Left kidney (tissue), 2 donors: ENCODE data around the gene ATE1. TPM values are rescaled to one million over a fixed set of nuclear protein-coding genes. Genes with fewer than 3 reads are reported as not detected.

ENCODE experiments used
- DNase-seq: peaks from one replicate; pipeline ENCODE4 v3.0.0-alpha.2; 2013
- polyA plus RNA-seq: library from polyadenylated mRNA; unstranded; fragments of 120-200 nt; gene quantifications from one replicate; pipeline ENCODE4 v1.2.1, GENCODE V29; 2013; ENCODE audit not compliant: insufficient read length

The ATE1 gene
- polyA plus RNA-seq, 1 donor = 38.7 TPM

DNA sequence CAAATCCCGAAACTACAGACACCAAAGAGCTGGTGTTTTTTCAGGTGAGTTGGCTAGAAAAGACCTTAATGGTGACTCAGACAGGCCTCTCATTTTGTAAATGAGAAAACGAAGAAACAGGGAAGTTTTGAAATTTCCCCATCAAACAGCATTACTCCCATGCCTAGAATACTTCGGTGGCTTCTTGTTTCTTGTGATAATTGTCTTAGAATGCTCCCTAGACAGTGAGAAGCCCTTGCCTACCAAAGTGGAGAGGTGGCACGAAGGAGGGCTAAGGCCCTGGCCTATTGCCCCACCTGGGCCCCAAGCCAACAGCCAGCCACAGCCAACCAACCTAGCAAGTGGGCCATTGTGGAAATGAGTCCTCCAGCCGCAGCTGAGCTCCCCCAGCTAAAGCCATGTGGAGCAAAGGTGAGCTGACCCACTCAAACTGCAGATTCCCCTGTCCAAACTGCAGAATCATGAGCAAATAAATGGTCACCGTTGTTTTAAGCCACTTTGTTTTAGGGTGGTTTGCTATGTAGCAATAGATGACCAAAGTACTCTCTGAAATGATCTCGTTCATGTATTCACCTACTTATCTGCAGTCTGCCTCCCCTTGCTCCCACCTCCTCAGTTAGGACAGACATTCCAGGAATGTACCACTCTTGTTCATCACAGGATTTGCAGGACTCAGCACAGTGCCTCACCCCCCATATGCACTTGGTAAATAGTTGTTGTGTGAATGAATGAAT is 231.9 kb downstream of the ATE1 start:
- no peak for DNase-seq

DNA sequence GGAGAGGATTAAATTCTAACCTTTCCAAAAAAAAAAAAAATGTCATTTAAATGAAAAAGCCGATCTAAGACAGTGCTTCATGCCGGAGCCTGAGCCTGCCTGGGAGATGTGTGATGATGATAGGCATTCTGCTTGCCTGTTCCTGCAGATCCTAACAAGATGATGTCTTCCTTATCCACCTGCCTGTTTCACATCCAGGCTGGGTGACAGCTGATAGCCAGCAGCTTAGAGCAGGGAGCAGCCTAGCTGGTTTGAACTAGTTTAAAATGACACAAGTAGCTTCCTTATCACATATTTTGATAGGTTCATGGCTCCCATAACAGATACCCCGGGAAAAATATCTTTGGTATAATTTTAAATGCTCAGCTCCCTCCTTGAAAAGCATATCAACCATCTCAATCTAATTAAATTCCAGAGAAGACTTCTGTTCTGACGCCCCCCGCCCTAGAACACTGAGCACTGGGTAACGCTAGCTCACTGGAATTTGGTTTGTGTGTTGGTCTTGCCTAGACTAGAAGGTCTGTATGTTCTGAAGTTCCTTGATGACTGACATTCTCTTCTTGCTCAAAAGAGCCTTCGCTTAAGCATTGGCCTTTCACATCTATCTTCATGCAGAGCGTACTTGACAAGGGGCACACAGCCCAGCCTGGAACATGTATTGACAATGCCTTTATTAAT is 232.7 kb downstream of the ATE1 start:
- no peak for DNase-seq

DNA sequence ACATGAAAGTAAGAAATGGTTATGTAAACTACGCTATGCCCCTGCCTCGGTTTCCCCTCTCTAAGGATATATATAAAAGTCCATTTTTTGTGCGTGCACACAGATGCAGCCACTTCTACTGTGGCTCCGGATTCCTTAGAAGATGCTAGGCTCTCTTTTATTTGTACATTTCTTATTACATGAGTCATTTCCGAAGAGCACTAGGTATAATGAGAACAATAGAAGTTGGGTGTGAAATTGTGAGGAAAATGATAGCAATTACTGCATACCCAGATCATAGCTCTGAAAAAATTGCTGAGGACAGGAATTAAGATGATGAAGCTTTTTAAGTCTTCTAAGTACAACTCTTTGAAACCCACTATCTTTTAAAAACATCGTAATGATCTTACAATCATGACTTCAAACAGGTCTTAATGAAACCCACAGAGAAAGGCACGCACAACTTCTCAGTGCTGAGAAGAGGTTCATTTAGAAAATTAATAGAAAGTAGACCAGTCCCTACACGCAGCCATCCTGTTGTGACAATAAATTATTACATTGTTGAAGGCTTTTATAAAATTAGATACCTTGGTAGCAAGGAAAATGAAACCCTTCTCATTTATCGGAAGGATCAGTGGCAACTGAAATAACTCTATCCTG is 233.4 kb downstream of the ATE1 start:
- no peak for DNase-seq

DNA sequence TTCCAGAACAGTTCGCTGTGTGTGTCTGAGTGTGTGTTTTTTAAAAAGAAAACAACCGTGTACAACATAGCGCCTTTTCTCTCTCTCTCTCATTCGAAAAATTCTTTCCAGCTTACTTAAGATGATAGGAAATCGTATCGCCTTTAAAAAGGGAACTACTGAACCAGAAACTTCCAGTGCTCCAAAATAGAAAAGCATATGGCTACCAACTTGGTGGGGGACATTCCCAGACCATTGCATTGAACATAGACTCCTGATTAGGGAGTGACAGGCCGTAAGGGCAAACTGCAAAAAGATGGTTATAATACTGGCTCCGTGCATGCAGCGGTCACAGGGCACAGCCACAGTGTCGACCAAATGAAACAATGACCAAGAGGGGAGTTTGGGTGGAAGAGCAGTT is 235.2 kb downstream of the ATE1 start:
- DNase-seq = no peak

DNA sequence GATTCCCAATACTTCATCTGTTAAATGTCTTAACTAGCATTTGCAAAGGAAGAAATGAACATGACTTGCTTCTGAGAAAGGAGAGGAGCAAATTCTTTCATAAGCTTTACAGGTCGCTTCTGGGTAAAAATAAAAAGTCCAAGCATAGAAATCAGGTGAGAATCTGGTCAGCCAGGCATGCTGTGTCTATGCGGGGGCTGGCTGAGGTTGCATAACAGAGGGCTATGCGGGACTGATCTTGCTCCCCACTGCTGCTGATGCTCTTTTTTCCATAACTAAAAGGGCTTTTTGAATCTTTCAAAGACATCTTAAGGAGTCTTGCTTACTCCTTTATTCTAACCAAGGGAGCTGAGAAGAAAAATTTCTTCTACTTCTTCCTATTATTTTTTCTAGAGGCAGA is 236.9 kb downstream of the ATE1 start:
- no peak for DNase-seq

Other genes starting within 250 kb of the ATE1 start
- gene NSMCE4A, start 47.2 kb upstream of the ATE1 start, polyA plus RNA-seq = 104 TPM
- 47.5 TPM for gene TACC2, start 61.1 kb upstream of the ATE1 start, polyA plus RNA-seq